RKO (cell line): ENCODE results near the gene PZP.

Experiments
- DNase-seq: peaks from one replicate; pipeline ENCODE4 v3.0.0-alpha.2; 2016; ENCODE audit warnings: low spot score

Gene PZP

DNA sequence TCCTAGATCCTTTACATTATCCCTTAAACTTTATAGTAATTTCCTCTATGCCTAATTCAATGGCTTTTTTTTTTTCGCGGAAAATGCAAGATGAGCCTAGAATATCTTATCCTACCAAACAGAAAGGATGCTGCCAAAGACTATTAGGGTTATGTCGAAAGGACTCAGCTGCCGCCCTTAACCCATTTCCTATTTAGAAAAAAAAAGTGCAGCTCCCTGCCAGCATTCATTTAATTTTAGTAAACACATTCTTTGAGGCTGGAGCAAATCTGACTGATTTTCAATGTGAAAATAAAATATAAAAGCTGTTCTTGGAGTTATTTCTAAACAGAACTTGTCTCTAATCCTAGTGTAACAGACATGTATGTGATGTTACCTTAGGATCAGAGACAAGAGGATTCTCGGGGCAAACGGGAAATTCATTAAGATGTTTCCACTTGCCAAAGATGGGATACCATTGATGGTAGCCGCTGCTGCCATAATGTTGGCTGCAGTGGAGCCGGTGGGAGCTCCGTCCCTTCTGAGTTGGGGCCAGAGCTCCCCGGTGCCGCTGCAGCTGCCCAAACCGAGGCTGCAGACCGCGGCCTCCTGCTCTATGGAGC, 84.3 kb downstream of the PZP start:
- DNase-seq = no peak

DNA sequence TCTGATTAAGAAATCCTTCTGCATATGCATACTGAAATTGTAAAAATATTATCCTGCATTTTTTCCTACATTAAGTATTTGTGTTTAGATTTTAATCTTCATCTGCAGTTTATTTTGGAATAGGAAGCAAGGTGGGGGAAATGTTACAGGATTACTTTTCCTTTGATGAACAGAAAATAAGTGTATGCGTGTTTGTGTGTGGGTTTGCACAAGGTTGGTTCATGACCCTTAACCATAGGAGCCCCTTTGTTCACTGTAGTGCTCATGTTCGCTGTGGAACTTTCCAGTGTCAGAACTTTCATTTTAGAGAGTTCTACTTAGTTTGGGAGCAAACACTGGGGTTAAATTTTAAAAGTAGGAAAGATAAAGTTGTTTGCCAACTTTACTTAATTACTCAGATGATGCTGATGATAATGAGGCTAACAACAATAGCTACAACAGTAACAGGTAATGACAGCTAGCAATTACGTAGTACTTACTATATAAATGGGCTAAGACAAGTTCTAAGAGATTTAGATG, 86.0 kb downstream of the PZP start:
- no peak for DNase-seq

DNA sequence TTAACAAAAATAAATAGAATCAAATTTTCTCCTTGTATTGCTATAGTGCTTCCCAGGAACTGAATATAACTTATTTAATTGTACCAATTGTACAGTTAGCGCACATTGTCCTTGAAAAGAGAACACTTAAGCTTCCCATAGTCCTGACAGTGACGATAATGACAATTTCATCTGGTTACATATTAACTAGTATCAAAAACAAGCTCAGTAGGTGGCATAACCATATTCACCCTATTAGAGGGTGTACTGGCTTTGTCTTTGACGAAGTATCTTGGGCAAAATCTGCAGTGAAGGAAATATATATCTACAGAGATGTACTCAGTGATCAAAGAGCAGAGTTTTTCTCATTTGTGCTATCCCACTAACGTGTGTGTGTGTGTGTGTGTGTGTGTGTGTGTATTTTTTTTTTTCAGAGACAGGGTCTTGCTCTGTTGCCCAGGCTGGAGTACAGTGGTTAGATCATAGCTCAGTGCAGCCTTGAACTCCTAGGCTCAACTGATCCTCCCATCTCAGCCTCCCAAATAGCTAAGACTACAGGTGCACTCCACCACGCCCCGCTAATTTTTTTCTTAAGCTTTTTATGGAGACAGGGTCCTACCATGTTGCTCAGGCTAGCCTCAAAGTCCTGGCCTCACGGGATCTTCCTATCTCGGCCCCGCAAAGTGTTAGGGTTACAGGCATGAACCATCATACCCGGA, 87.6 kb downstream of the PZP start:
- DNase-seq = no peak

DNA sequence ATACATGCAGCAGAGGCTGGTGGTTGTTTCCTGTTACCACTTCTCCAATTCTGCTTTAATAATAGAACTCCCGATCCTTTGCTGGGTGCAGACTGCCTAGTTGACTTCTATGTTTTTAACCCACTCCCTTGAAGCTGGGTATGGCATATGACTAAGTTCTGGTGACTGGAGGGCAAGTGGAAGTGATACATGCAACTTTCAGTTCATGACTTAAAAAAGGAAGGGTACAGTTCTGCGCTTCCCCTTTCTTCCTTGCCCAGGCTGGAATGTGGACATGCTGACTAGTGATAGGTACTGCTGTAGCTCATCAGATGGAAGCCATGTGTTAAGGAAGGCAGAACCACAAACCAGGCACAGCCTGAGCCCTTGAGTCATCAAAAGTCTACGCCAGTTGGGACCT, 90.0 kb downstream of the PZP start:
- no peak for DNase-seq

DNA sequence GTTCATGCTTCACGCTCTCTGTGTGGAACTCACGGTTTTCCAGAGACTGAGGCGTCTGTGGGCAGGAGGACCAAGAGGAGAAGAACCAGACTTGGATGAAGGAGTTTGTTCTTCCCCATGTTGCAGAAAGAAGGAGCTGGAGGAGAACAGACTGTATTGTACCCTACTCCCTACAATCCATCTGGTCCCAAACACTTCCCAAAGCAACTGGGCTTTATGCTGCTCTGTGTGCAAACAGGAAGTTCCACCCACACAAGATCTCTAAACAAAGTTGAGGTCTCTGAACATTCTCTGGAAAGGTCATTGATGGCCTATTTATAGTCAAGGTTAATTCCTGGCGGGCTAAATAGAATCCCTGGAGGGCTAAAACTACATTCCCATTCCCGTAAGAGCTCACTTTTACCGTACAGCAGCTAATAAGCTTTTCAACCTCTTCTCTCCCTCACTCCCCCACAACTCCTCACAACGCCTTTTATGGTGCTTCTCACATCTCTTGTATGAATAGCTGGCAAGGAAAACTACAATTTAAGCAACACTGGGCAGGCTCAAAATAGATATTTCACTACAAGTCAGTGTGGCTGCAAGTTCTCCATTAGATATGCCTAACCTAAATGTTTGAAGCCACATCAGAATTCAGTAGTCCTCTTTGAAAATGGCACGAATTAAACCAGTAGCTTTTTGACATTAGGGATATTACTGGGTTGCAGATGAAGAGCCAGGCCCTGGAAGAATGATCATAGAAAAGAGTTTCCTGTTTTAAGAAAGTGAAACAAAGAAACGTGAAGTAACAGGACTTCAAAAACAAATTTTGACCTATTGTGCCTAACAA, 92.2 kb downstream of the PZP start, which contains the start of gene A2M:
Gene A2M (minus strand): TSS at position 189 of the 829 bp plus-strand sequence. CDS start 70 bp downstream, at position 119.
- DNase-seq = no peak

DNA sequence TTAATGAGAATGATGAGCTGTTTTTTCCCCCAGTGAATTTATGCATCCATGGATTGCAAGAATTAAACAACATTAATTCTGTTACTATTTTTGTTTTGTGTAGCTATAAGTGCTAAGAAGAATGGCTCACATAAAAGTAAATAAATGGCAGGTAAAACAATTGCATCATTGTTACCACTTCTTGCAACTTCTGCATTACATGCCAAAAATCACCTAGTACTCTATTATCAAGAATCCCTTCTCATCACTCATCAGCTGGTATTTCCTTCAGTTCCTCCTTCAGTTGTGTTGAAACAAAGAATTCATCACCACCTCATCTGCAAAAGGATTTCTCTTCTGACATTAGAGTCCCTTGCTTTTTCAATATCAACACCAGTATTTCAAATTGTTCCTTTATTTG, 93.2 kb downstream of the PZP start:
- no peak for DNase-seq

DNA sequence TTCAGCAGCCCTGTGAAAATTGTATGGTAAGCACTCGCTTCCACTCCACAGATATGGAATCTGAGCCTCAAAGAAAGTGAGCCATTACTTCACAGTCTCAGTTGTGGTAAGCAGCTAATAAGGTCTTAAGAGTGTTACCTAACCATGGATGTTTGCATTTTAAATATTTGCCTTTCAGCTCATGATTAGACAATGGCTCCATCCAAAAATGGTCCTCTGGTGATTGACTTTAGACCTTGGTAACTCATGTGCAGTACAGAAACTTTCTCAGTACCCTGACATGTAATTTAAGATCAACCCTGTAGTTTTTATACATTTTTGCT, 94.2 kb downstream of the PZP start:
- DNase-seq = no peak

DNA sequence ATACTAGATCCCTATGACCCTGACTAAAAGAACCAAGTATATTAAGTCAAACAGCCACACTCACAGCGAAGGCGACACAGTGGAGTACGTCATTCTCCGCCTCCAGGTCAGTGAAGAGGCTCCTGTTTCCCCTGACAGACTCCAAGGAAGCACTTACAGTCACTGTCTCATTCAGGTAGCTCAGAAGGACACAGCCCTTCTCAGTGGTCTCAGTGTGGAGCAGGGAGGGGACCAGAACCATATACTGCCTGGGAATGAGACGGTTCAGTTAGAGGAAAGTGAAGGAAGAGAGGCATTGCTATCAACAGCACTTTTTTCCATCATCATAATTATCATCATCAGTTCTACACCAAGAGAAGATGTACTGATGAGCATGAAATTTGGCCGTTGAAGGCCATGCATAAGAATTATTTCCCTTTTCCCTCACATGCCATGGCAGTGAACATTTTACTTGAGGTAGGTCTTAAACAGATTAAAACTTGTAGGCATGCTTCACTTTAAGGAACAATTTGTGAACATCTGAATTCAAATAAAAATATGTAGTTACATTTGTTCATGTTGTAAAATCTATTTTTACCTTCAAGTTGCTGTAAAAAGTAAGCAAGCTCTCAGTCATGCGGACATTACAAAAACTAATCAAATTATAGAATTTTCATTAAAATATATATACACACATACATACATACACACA, 94.8 kb downstream of the PZP start:
- no peak for DNase-seq

DNA sequence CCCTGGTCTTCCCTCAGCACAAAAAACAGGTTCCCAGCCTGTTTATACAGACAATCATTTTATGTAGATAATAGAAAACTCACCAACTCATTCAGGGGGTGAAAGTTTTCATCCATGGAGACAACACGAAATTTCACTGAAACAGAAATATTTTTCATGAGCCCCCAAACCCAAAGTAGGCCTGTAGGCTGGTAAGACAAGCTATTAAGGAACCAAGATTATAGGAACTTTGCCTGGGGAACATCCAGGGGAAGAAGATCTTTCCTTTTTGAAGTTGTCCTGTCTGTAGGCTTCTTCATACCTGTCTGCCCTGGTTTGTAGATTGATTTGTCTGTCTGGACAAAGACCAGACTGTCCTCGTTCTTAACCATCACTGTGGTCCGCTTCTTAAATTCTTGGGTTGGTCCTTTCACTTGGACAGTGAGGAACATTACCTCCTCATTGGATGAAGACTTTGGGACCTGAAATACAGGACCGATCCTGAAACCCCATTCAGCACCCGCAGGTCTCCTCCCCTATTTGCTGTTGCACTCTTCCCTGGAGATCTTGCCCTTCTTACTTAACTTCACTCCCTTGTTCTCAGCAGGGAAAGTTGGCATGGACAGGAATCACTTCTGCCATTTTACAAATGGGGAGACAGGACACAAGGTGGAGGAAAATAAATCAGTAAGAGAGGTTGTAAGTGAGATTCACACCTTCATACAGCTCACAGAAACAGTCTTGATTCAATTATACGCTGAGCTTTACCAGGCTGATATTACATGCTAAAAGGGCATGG, 95.9 kb downstream of the PZP start:
- no peak for DNase-seq

DNA sequence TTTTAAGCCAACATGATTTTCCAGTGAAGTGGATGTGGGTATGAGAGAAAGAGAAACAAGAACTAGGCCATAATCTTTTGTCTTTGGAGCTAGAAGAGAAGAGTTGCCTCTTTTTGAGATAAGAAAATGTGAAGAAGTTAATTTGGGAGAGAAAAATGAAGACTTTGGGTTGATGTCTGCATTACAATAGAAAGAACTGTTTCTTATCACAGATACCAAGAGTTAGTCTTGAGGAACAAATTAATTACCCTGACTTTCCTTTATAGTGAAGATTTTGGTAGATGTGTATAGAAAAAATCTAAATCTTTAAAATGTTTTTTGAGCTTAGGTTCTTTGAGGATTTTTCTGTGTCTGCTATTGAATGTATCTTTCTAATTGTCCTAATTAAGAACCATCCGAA, 96.7 kb downstream of the PZP start:
- DNase-seq = no peak

DNA sequence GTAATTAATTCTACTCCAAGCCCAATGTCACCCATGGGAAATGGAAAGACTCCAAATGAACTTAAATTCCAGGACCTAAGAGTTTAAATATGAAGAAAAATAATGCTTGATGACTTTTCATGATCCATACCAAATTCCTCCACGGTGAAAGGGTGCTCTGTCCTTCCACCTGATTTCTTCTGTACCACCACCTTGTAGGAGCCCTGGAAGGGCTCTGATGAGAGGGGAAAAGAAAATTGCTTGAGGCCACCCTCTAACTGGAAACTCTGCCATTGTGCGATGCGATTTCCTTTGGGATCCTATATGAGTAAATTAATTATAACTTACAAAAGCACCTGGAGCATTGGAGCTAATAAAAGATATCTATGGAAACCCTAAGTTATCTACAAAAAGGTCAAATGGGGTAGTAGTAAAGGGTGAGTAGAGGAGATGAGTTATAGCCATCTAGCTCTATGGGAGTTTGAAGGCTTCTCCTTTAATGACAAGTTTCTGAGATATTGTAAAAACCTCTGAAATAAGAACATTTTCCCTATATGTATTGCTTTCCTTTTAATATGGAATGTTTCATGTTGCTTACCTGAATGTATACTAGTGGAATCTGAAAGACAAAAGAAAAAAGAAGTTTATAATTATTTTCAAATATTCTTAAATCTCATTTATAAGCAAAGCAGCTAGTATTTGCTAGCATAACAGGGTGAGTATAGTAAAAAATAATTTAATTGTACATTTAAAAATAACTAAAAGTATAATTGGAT, 98.3 kb downstream of the PZP start:
- DNase-seq = no peak

DNA sequence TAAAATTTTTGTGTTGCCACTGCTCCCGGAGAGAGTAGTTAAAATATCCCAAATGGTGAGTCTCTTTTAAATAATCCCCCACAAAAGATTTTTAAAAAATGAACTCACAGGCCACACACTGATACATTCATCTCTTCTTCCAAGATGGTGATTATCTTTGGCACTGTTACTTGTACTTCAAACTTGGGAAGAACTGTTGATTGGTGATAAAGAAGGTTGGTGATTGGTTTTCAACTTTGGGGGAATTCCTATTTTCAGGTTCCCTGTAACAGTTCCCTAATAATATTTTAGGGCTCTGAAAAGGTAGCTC, 99.0 kb downstream of the PZP start:
- DNase-seq = no peak

DNA sequence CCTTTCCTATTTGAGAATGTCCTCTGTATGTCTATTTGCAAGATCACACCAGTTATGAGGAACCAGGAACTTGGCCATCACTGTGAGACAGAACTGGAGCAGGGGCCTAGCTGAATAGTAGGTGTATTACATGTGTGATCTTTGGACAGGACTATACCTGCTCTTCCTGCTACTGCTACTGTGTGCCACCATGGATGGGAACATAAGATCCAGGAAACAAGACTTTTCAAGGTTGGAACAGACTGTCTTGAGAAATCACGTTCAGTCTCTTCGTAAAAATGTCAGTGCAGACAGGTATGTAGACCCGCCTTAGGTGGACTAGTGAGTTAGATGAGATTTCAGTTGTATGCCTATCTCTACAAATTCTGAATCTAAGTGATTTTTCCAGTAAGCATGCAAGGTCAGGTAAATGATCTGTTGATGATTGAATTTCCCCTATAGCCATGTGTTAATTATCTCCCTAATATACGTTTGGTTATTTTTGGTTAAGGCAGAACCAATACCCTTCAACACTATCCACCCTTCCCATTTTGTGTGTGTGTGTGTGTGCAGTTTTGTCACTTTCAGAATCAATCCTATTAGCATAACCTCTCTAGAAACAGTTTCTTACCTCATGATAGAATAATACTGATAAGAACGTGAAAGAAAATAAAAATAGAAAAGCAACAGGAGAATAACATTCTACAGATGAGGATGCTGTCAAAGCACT, 99.5 kb downstream of the PZP start:
- no peak for DNase-seq

DNA sequence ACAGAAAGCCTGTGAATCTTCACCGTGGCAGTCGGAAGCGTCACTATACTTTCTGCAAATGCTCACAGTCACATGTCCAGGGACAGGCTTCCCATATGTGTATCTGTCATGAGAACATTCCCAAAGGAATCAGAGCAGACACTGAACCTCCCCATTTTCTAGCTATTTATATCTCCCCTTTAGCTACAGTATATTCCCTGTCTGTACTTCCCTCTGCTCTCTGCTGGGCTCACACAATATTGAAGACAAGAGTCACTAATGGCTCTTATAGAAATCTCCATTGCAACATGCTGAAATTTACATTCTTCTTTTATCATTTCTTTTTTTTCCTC, 100.7 kb downstream of the PZP start:
- DNase-seq = no peak

DNA sequence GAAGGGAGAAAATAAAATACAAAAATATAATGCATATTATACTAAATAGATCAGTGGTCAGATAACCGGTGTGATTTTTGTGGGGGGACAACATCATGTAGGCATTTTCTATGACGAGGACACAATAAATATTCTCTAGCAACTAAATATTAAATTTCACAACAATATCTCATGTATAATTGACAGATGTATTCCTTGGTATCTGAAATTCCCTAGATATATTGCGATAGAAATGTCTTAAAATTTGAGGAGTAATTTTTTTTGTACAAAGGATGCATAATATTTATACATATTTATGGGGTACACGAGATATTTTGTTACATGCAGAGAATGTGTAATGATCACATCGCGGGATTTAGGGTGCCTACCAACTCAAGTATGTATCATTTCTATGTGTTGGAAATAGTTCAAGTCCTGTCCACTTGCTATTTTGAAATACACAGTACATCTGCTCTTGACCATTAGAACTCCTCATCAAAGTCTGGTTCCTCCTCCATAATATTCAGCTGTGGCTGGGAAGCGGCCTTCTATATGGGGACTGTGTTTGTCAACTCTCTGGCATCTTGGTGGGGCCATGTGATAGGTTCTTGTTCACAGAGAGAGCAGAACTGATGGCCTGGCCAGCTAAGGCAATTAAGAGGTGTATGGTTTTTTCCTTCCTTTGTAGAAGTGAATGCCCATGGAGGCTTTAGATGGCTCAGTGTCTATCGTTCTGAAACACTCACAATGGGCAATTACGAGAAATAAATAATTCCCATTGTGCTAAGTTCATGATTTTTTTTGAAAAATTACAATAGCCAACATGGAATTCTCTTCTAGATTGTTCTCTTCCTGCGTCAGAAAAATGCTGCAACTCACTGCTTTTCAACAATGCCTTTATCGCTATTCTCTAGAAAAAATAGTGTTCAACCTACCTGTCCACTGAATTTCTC, 101.3 kb downstream of the PZP start:
- no peak for DNase-seq

DNA sequence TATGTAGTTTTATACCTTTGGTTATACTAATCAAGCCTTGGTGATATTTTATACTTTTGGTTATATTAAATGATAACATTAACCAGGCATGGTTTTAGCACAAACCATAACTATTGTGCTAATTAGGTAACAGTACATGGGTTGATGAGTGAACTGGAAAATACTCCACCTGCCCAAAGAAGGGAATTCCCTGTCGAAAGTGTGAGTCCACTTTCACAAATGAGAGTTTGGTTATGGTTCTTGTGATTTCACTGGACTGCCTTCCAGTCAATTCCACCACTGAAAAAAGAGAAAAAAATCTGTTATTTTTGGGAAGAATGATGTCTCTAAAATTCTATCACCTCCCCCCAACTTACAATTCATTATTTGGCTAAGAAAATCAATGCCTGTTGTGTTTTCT, 102.1 kb downstream of the PZP start:
- DNase-seq = no peak

DNA sequence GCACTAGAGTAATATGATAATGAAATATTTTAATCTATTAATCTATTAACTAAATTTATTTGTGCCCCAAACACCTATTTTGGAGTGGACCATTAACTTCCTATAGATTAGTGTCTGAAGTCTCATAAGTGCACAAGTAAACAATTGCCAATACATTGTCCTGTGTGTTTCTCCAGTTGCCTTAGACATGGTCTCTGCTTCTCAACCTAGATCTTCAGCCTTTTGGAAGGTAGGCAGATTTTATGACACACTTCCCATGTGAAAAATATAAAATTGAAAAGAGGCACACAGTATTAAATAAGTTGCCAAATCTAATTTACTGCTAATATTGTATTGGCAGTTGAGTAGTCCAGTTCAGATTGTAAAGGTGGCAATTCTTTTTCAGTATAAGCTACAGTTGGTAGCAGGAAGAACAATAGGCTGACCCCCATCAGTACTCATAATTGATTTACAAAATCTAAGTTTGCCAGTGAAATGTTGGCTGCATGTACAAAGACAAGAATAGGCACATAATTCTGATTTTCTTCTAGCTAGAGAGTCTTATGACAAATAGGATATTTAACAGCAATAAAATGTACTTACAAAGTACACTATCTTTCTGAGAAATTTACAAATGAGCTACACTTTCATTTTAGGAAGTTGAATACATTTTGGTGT, 103.3 kb downstream of the PZP start:
- no peak for DNase-seq

DNA sequence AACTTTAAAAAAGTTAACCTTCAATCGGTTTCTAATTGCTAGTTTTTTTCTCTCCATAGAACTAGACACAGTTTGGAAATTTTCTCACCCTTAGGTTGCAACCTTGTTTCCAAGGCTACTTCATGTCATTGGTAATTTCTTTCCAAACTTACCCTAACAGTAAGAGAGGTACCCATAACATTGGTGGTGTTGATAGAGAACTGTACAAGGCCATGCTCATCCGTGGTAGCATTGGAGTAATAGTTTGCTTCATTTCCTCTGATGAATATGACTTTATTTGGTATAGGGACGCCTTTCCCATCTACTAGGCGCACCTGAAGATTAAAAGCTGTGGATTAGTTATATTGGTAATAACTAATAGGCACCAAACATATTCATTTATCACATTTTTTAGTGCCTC, 104.1 kb downstream of the PZP start:
- DNase-seq = no peak
